HTR-8/SVneo (cell line): ENCODE data around the gene PEA15.

Experiments
- DNase-seq: peaks from one replicate; pipeline ENCODE4 v3.0.0; 2011; ENCODE audit warnings: low spot score, mixed read lengths; ENCODE audit not compliant: insufficient read length
- FAIRE-seq: peaks from 2 replicates; lab custom pipeline; 2011; peaks lifted over from hg19 to GRCh38; lab: Jason Lieb, UNC

Gene PEA15

GRCh38 chr1:160207118-160207650 is 2.0 kb downstream of the PEA15 start:
- DNase-seq (no peak), FAIRE-seq (no peak)

GRCh38 chr1:160207771-160208556 is 2.8 kb downstream of the PEA15 start:
- no peak for DNase-seq
- FAIRE-seq: no peak

GRCh38 chr1:160208557-160209320 is 3.6 kb downstream of the PEA15 start:
- FAIRE-seq (no peak), DNase-seq (no peak)

GRCh38 chr1:160209321-160210046 is 4.3 kb downstream of the PEA15 start:
- no peak for DNase-seq
- FAIRE-seq: no peak

- DNase-seq (no peak), FAIRE-seq (no peak)
Observed at GRCh38 chr1:160210561-160210960, 5.4 kb downstream of the PEA15 start.

GRCh38 chr1:160211046-160211790 is 6.0 kb downstream of the PEA15 start:
- FAIRE-seq: no peak
- DNase-seq: no peak

- DNase-seq (no peak), FAIRE-seq (no peak)
Observed at GRCh38 chr1:160214481-160215140, 9.4 kb downstream of the PEA15 start.

GRCh38 chr1:160216301-160216700 is 11.1 kb downstream of the PEA15 start:
- FAIRE-seq: no peak

GRCh38 chr1:160217481-160218051 is 12.4 kb downstream of the PEA15 start:
- no peak for FAIRE-seq
- no peak for DNase-seq

More at GRCh38 chr1:160216301-160216700, 11.1 kb downstream of the PEA15 start:
- DNase-seq: no peak

GRCh38 chr1:160219062-160219929 is 14.1 kb downstream of the PEA15 start:
- FAIRE-seq: no peak
- DNase-seq: peak; percentile 33

GRCh38 chr1:160220301-160220700 is 15.1 kb downstream of the PEA15 start:
- FAIRE-seq (no peak), DNase-seq (no peak)

GRCh38 chr1:160221089-160221488 is 15.9 kb downstream of the PEA15 start:
- DNase-seq (no peak), FAIRE-seq (no peak)

- no peak for DNase-seq
- no peak for FAIRE-seq
Observed at GRCh38 chr1:160222546-160222945, 17.4 kb downstream of the PEA15 start.

GRCh38 chr1:160224606-160225005 is 19.4 kb downstream of the PEA15 start:
- FAIRE-seq (no peak), DNase-seq (no peak)

GRCh38 chr1:160225345-160225744 is 20.2 kb downstream of the PEA15 start:
- DNase-seq: no peak

GRCh38 chr1:160226623-160227022 is 21.4 kb downstream of the PEA15 start:
- DNase-seq: no peak
- FAIRE-seq: no peak

More at GRCh38 chr1:160225345-160225744, 20.2 kb downstream of the PEA15 start:
- FAIRE-seq: no peak

- no peak for FAIRE-seq
Observed at GRCh38 chr1:160227034-160227433, 21.9 kb downstream of the PEA15 start.

GRCh38 chr1:160227561-160227960 is 22.4 kb downstream of the PEA15 start:
- FAIRE-seq (no peak), DNase-seq (no peak)

More at GRCh38 chr1:160227034-160227433, 21.9 kb downstream of the PEA15 start:
- DNase-seq: no peak
